GM13977 (cell line): ENCODE measurements around the gene MOB1B.
"Not testable (repeated sequence)": the region's sequence is repeated elsewhere in the genome, so short reads cannot be mapped to it uniquely, and the experiment has no call there.

ENCODE experiments used
- DNase-seq: peaks from one replicate; pipeline ENCODE4 v3.0.0; 2012; ENCODE audit warnings: low spot score
- CTCF ChIP-seq: IDR thresholded peaks from 2 replicates; pipeline ENCODE4 v1.5.1; 2012; ENCODE audit warnings: mild to moderate bottlenecking, control low read depth; ENCODE audit not compliant: insufficient read depth; ENCODE audit errors: extremely low read depth, missing control alignments
- in situ Hi-C: fragments of 300-500 bp; cut with MboI; formaldehyde crosslinking; loops from one replicate; pipeline ENCODE4 v1.12.0; 2022; ENCODE audit warnings: low sequenced_read_pairs, low pct_unique_long_range_greater_than_20kb, mixed read lengths, inconsistent platforms; ENCODE audit not compliant: unreplicated experiment

Gene MOB1B

GRCh38 chr4:71027611-71028010 is 125.4 kb downstream of the MOB1B start:
- no peak for DNase-seq
- in situ Hi-C loops, result no loop called here
- no peak for TF ChIP-seq CTCF

GRCh38 chr4:71029504-71029903 is 127.3 kb downstream of the MOB1B start:
- in situ Hi-C loops, result no loop called here
- no peak for DNase-seq
- no peak for TF ChIP-seq CTCF

GRCh38 chr4:71032106-71032505 is 129.9 kb downstream of the MOB1B start:
- DNase-seq, in situ Hi-C loops: not testable (repeated sequence)
